HG02970 (cell line): ENCODE results near the gene ZBTB20.

Experiments used
- ATAC-seq: cut with Tn5 transposase; IDR thresholded peaks from one replicate; pipeline ENCODE4 v1.9.1; 2021; ENCODE audit warnings: mild to moderate bottlenecking, moderate library complexity, moderate number of reproducible peaks; ENCODE audit not compliant: unreplicated experiment, low FRiP score

ZBTB20 gene

DNA sequence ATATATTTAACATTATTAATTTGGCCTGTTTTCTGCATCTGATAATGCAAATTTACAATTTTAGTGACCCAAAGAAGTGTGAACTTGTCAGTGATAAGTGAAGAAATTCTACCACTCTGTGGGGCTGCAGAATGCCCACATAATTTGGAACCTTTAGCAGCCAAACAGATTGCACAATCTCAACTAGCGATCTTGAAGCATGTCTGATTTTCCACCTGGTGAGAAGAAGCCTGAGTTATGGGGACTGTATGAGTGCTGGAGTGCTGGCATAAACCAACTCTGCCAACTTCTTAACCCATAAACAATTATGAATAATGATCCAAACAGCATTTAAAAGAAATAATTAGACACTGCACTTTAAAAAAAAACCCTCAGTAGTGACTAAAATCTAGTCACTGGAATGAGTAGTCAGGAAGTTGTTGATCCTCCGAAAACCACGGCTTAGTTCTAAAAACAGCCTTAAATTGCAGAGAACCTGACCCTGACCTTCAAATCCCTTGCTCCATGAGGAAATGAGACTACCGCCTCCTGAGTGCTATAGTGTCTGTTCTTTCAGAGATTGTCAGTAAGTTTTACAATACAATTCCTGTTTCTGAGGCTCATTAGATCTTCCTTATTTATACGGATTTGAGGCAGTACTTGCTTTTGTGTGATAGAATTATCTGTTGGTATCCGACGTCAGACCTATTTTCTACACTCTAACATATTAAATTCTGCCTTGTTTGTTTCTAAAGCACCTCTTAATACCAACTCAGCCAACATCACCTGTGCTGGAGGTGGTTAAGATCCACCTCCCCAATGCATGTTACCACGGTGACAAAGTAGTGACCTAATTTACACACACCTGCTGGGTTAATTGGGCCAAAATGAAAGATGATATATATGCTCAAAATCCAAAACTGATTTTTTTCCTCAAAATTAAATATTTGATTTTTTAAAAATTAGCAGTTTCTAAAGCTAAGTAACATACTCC, 267.7 kb downstream of the ZBTB20 start:
- peak; percentile 48 for ATAC-seq

DNA sequence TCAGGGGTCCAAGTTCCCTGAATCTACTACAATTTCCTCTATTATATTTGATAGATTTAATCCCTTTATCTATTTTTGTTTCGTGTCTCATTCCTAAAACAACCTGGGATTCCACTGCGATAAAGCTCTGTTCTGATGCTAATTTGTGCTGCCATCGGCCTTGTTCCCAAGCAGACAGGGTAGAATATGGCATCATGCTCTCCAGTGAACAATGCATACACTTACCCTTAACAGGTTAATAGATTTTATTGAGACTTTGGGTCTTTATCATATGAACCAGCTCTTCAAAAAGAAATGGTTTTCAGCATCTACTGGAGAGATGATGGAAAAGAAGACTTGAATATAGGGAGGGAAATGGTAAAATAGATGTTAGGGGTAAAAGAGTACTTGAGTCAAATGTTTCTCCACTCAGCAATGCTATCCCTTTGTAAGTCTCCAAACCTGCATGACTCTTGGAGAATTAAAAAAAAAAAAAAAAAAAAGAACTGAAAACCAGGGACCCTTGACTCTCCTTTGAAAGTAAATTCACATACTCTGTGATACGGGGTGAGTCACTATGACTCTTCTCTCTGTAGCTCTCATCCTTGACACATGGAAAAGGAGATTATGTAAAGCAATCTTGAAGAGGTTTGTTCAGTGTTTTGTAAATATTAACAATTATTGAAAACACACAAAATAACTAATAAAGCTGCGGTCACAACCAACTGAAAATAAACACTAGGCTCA, 268.8 kb downstream of the ZBTB20 start:
- ATAC-seq: no peak

DNA sequence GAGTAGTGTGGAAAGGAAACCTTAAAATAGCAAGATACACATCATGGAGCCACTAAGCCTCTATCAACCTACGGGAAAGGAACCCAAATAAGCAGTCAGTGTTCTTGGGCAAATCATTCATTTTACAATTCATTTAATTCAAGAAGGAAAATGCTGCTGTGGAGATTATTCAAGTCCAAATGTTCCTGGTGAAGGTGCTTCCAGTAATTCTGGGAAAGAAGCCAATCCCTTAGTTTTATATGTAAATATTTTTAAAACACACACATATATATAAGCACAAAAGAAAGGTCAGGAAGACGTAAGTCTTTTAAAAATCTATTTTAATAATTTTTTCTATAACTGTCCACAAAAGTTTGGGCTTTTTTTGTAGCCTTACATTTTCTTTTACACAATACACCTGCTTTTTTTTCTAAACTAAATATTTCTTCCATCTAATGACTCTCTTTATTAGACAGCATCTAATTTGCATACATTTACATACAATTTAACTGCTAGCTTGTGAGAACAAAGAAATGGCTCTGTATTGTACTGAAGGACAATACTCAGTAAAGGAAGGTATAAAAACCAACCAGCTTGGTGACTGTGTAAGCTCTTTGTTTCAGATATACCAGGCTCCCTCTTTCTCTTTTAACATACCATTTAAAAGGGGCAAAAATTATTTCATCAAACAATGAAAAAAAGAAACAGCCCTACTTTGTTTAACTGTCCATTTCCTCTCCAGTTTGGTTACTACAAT, 269.5 kb downstream of the ZBTB20 start:
- ATAC-seq: no peak

DNA sequence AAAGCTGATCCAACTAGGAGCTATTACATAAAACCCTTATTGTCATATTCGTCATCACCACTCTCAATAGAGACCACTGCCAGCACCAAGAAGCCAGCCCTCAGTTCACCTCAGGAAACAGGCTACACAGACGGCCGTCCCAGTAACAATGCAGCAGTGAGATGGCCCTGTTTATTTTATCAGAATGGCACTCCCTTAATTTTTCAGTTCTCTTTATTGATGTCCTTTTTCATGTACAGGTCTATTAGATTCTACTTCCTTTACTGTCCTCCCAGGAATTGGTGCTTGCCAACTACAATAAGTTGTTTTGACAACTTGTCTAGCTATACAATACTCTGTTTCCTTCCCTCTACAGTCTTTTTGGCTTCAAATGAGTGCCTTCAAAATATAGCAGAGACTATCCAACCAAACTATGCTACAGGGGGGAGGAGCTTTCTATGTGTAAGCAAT, 272.5 kb downstream of the ZBTB20 start:
- ATAC-seq: no peak

DNA sequence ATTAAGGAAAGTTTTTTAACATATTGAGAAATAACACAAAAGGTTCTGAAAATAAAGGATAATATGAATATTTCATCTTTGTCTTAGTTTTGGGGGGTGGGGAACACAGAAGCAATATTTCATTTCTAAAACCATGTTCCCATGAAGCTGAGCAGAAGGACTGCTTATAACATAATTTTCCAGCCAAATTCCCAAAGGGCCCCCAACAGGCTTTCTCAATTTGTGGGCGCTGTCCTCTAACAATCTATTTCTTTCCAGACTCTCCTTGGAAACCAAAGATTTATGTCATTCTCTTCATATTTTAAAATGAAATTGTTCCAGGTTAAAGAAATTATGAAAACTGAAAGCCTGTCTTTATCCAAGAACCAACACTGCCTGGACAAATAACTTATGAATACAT, 273.5 kb downstream of the ZBTB20 start:
- ATAC-seq: no peak

DNA sequence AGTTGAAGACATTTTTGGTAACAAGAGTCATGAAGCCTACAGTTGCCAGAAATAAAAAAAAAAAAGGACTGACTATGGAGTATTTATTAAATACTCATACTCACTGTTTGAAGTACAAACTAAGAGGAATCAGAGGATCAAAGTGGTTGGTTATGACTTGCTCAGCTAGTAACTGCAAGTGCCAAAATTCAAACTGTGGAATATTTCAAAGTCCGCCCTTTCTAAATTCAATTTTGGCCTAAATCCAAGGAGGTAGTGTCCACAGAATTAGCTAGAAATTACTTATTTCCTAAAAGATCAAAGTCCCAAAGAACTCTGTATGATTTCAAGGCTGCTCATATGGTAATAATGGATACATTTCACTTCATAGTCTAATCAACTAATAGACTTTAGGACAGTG, 274.5 kb downstream of the ZBTB20 start:
- no peak for ATAC-seq

DNA sequence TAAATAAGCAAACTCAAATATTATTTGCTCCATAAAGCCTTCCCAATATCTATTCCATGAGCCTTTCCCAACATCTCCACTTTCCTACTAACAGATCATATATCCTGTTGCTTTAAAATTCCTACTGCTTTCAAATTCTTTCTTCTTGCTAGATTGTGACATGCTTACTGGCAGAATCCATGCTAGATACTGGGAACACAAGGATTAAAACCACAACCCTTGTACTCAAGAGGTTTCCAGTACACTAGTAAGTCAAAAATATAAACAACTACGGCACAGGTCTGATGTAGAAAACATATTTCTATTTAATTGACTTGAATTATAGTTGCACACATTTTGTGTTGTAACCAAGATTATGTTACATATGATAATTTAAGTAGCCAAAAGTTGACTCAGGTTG, 275.0 kb downstream of the ZBTB20 start:
- ATAC-seq: no peak

DNA sequence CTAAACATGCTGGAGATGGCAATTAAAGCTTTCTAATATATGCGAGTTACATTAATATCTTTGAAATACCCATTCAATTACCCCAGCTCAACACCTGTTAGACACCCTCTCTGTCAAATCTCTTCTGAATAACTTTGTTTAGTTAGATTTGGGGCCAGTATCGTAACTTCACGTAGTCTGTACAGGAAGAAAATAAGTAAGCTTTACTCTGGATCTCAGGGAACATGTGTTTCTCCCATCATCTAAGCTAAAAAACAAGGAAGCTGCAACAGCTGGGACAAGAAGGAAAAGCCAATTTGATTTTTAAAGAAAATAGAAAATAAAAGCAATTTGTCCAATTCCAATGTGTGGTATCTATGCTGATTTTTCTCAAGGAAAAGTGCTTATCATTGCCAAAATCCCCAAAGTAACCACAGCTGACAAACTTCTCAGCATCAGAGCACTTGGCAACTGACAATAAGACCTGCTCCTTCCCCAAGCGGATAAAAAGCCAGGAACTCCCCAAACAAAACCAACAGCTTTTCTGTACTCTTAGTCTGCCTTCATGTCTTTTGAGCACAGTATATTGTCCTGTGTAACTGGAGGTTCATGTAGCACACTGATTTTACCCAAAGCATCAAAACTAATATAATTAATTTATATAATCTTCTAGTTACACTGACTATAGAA, 279.1 kb downstream of the ZBTB20 start:
- ATAC-seq: no peak

DNA sequence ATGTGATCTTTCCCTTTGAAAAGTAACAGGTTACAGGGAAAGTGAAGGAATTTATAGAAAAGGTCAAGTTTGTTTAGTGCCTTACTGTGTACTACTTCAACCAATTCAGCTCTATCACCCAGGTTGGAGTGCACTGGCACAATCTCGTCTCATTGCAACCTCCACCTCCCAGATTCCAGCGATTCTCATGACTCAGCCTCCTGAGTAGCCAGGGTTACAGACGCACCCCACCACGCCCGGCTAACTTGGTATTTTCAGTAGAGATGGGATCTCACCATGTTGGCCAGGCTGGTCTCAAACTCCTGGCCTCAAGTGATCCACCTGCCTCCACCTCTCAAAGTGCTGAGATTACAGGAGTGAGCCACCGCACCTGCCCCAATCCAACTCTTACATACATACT, 279.7 kb downstream of the ZBTB20 start:
- ATAC-seq: no peak

DNA sequence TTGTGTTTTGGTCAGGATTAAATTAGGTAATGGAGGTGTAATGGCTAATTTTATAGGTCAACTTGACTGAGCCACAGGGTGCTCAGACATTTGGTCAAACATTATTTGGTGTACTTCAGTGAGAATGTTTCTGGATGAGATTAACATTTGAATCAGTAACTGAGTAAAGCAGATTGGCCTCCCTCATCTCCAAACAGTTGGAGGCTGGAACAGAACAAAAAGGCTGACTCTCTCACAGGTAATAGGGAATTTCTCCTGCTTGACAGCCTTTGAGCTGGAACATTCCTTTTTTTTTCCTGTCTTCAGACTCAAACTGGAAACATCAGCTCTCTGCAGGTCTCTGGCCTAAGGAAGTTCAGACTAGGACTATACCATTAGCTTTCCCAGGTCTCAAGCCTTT, 280.7 kb downstream of the ZBTB20 start:
- no peak for ATAC-seq

DNA sequence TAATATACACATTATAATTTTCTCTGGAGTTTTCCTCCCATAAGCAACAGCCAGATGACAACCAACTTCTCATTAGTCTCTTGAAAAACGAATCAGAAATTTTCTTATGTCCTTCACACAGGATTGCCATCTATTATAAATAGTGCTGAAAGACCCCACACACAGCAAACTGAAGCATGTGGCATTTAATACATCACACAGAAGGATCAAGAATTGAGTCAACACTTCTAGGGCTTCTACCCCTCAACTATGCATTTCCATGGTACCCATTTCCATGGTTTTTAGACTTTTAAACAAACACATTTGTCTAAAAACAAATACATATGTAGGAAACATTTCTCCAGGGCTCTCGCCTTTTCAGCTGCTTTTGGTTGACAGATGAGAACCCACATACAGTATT, 282.1 kb downstream of the ZBTB20 start:
- no peak for ATAC-seq

DNA sequence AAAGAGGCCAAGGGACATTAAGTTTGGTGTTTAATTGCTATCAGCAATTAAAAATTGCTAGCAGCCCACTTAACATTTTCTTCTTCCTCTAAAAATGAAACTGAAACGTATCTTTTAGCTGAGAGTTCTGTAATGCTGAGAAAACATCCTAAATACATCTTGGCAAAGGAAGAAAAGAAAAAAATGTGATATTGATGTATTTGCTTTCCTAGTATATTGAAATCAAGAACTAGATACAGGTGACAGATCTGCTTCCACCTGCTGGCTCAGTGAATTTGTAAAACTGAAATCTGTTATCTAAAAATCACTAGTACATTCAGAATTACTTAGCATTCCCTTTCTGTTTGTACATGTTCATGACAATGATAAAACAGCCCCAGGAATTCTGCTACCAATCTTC, 283.2 kb downstream of the ZBTB20 start:
- ATAC-seq: no peak

DNA sequence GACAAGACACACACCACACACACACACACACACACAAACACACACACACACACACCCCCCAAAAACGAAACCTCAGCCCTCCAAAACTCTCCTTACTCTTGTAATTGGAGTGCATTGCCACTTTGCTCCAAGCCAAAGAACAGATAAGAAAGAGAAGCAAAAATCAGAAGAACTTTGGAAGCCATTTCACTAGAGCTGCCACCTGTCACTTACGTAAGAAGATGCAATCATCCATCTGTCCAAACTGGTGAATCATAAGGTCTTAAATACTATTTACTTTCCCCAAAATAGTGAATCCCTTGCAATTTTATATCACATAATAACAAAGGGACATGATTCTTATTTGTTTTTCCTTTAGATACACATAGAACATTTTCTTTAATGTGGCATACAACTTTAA, 285.4 kb downstream of the ZBTB20 start:
- no peak for ATAC-seq

DNA sequence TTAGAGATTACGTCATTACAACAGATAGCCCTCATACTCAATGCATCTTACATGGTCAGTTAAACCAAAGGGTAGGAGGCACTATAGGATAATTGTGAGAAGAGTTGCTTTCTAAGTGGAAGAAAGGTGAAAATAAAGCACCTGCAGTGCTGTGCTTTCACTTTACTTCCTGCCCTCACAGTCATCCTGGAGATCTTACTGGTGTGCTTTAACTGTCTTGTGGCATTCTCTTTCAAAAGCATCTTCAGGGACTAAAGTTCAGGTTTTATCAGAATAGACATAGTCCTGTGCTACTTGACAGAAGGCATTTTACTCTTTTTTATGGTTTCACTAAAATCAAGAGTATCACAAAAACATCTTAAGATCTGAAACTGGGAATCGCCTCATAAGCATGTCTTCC, 286.6 kb downstream of the ZBTB20 start:
- ATAC-seq: no peak

DNA sequence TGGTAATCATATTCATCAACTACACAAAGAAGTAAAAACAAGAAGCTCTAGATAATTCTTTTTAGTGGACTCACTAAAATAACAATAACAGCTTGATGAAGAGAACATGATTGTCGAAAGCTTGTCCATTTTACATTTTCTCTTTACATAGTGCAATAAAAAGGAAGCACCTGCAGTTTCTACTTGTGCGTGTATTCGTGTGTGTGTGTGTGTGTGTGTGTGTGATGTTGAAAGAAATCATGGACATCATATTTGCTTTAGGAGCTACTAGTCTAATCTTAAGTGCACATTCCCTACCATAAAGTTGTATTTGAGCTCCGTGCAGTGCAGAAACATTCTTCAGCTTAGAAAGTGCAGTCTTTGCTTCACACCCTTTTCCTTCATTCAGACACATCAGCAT, 288.8 kb downstream of the ZBTB20 start:
- ATAC-seq: no peak

DNA sequence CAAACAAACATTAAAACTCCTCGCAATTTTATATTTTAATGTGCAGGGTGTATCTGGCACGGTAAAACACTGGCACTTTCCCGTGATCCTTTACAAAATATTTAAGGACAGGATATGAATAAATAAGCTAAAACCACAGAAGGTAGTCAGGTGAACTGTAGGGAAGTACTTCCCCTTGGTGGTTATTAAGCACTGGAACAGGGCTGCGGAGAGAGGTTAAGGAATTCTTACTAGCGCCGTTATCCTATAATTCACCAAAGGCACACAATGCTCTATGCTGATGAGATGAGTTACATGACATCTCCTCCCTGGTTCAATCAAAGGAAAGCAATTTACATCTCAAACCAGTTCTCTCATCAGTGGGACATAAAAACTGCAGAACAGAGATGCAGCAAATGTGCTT, 289.8 kb downstream of the ZBTB20 start:
- no peak for ATAC-seq

DNA sequence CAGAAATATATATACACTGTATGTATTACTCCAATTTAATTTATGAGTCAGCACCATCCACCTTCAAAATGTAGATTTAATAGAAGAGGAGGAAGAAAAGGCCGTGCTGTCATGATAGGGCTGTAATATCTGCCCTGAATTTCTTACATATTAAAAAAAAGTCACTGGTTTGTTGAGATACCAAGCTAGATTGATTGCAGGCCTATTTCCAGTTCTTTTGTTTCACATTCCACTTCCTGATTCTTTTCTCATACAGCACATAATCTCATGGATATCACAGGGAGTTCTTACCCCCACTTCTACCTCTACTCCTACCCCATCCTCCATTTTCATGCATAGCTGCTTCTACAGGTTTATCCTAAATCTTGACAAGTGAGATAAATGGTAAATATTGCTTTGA, 290.3 kb downstream of the ZBTB20 start:
- ATAC-seq: no peak

DNA sequence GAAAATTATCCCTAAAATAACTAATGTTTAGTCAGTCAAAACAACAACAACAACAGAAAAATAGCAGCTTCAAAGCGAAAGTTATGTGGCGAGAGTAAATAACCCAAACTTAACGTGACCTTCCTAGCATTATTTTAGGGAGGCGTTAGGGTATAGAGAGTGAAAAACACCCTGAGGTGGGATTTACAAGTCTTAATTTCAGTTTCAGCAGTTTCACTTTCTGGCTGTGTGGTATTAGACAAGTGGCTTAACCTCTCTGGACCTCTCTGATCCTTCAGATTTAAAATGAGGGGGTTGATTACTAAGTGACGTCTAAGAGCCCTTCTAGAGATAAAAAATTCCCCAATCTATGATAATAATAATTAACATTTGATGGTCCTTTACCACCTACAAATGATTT, 291.2 kb downstream of the ZBTB20 start:
- no peak for ATAC-seq

DNA sequence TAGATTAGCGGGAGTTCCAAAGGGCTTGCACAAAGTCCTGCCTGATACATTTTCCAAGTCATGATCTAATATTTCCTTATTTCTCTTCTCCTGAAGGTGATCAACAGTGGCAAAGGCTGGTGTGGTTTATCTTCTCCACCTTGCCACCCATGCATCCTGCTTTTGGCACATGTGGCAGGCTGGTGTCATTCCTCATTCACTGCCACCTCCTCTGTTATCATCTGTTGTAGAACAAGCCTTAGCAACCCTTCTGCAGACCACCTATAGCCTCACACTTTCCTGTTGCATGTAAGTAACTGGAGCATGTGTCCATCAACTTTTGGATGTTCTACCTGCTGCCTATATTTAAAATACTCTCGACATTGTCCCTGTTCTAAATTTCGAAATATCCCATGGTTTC, 294.1 kb downstream of the ZBTB20 start:
- ATAC-seq: no peak

DNA sequence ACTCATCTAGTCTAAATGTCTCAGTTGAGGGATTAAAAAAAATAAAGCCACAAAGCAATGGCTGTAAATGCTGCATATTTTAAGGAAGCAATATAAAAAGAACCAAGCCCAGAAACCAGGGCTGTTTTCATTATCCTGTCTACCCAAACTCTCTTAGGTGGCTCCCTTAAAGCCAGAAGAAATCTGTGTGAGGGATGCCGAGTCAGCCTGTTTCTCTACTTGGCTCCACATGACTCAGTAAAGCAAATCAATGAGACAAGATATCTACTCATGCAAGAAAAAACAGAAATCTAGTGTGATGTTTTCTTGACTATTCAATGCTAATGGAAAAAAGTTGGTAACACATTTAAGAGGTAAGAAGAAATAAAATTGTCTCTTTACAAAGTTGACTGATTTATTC, 296.2 kb downstream of the ZBTB20 start:
- no peak for ATAC-seq
